PFSK-1 (cell line): ENCODE results near the gene CERS6.

Experiments used
- FOXP2 ChIP-seq: optimal IDR thresholded peaks from 2 replicates; pipeline ENCODE3; 2011; ENCODE audit warnings: borderline replicate concordance, control low read depth, inconsistent platforms; ENCODE audit not compliant: insufficient read depth; ENCODE audit errors: extremely low read length, extremely low read depth
- POLR2AphosphoS5 ChIP-seq: IDR thresholded peaks from 2 replicates; pipeline ENCODE4 v1.6.1; 2012; ENCODE audit warnings: low read depth, mild to moderate bottlenecking, control low read depth, low read length, moderate library complexity
- REST ChIP-seq, 2 experiments: IDR thresholded peaks; 2 replicates each; pipeline versions ENCODE4 v1.6.1 to v1.8.0; 2011 to 2012; ENCODE audit warnings: low read depth in 2 of 2, low read length in 2 of 2, control low read depth in 1 of 2, inconsistent platforms in 1 of 2, mild to moderate bottlenecking in 1 of 2, moderate library complexity in 1 of 2; ENCODE audit not compliant: insufficient read depth in 1 of 2
- SIN3A ChIP-seq: IDR thresholded peaks from 2 replicates; pipeline ENCODE4 v1.6.1; 2012; ENCODE audit warnings: mild to moderate bottlenecking, low read length, moderate library complexity, borderline replicate concordance; ENCODE audit not compliant: insufficient read depth
- TAF1 ChIP-seq: IDR thresholded peaks from 2 replicates; pipeline ENCODE4 v1.6.1; 2012; ENCODE audit warnings: low read length, control low read depth, borderline replicate concordance; ENCODE audit not compliant: insufficient read depth

The CERS6 gene

GRCh38 chr2:168673265-168674189 is 217.5 kb downstream of the CERS6 start:
- no peak for TF ChIP-seq TAF1
- no peak for TF ChIP-seq SIN3A
- TF ChIP-seq REST (IDR thresholded peaks at IDR 0.05; ENCODE audit: insufficient read depth in 1 of 2, low read depth in 2 of 2, low read length in 2 of 2), result peak in 1 of 2 experiments; percentile 77; a peak in 2 of 4 replicates

GRCh38 chr2:168678153-168678853 is 222.2 kb downstream of the CERS6 start:
- no peak for TF ChIP-seq REST (IDR thresholded peaks at IDR 0.05; ENCODE audit: insufficient read depth in 1 of 2, low read depth in 2 of 2, low read length in 2 of 2)
- TF ChIP-seq TAF1, result no peak
- no peak for TF ChIP-seq SIN3A
- no peak for TF ChIP-seq POLR2AphosphoS5
- no peak for TF ChIP-seq FOXP2

GRCh38 chr2:168679081-168679480 is 223.0 kb downstream of the CERS6 start:
- TF ChIP-seq TAF1 (no peak), SIN3A (no peak), FOXP2 (no peak), REST (IDR thresholded peaks at IDR 0.05; ENCODE audit: insufficient read depth in 1 of 2, low read depth in 2 of 2, low read length in 2 of 2) (no peak), POLR2AphosphoS5 (no peak)

GRCh38 chr2:168679741-168680310 is 223.8 kb downstream of the CERS6 start:
- TF ChIP-seq TAF1 (no peak), REST (IDR thresholded peaks at IDR 0.05; ENCODE audit: insufficient read depth in 1 of 2, low read depth in 2 of 2, low read length in 2 of 2) (no peak), SIN3A (no peak), FOXP2 (no peak), POLR2AphosphoS5 (no peak)
